ENCODE results near the gene TRAF1. TPM values are rescaled to one million over a fixed set of nuclear protein-coding genes. Genes with fewer than 3 reads are reported as not detected.

The TRAF1 gene
- total RNA-seq, 2 donors from 2014 or later: 10.2 to 14.6 TPM

DNA sequence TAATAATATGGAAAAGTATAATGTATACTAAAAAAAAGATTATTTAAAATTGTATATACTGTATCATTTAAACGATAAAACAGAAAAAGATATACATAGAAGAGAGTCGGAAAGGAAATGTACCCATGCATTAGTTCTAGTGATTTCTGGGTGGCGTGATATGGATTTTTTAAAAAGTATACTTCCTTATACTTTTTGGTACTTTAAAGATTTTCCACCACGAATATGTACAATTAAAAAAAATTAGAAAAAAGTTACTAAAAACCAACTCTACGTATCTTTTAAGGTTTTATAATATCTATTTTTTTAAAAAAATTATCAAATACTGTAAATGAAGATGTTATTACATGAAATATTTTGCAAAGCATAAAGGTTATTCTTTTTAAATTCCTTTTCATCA is 61.9 kb downstream of the TRAF1 start:
- no peak for DNase-seq (ENCODE audit: low spot score)
- intact Hi-C loops (cut with DNase I): no loop called here

DNA sequence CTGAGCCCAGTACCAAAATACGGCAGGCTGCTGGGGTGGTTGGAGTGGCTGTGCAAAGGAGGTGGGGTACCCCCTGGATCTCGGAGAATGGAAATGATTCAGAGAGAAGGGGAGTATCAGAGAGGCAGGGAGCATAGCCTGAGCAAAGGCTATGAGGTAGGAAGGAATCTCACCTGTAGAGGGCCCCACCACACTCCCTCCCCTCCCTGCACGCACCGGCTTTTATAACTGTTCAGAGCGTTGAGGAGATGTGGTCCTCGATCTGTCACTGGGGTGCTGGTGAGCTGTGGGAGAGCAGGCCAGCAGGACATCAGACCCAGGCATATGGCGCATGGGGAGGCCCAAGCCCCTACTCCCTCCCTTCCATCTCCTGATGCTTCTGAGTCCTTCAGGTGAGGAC is 62.8 kb downstream of the TRAF1 start:
- no peak for DNase-seq (ENCODE audit: low spot score)
- intact Hi-C loops (cut with DNase I): no loop called here

DNA sequence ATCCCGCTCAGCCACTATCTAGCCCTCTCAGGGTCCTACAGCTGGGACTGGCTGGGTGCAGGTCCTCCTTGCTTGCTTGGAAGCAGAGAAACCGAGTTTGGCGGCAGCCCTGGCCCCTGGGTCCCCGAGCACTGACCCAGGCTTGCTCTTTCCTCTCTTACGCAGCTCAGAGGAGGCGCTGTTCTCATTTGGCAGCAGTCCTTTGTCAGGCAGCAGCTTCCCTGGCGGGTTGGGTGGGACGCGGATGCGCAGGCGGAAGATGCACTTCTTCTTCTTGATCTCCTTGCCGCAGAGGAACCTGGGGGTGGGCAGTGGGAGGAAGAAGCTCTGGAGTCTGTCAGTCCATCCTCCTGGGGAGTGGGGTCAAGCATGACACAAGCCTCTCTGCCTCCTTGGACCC is 64.1 kb downstream of the TRAF1 start:
- DNase-seq (ENCODE audit: low spot score): no peak
- intact Hi-C loops (cut with DNase I): no loop called here

DNA sequence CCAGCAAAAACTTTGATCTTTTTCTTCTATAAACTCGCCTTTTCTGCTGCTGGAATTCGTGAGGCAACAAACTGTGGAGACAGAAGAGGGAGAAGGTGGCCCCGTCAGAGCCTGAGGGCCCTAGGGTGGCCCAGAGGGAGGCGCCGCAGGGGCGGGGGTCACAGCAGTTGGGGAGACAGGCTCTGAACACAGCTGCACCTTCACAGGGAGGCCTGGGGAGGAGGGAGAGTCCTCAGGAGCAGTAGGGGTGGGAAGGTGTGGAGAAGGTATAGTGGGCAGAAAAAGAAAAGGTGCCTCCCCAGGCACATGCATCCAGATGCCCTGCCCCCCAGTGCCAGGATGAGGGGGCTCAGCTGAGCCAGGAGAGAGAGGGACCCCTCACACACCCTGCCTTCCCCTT is 64.7 kb downstream of the TRAF1 start:
- no peak for DNase-seq (ENCODE audit: low spot score)
- intact Hi-C loops (cut with DNase I): no loop called here

- no peak for DNase-seq (ENCODE audit: low spot score)
- intact Hi-C loops (cut with DNase I): no loop called here
Observed at GRCh38 chr9:120860083-120860482, 66.5 kb downstream of the TRAF1 start.

GRCh38 chr9:120859361-120859760 is 67.2 kb downstream of the TRAF1 start:
- intact Hi-C loops (cut with DNase I): loop anchor here in 1 of 2 donors (10.0 kb wide), 1 partner anchor 205 kb away; no protein-coding TSS in a partner anchor
- DNase-seq (ENCODE audit: low spot score): no peak

DNA sequence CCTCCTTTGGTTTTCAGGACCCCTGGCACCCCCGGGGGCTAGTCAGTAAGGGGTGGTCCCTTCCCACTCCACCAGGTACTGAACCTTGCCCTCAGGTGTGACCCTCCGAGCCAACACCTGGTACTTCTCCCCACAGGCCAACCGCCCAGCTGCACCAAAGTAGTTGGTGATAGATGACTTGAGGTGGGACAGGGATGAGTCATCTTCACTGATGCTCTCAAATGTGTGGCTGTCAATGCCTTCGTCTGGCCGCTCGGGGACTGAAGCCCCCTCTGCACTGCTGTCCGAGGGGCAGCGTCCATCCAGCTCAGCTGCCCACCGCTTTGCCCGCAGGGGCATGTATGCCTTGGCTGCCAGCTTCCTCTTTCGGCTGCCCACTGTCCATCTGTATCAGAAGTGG is 68.7 kb downstream of the TRAF1 start:
- no peak for DNase-seq (ENCODE audit: low spot score)
- intact Hi-C loops (cut with DNase I): loop anchor here in 1 of 2 donors (10.0 kb wide), 1 partner anchor 207 kb away; no protein-coding TSS in a partner anchor

GRCh38 chr9:120857481-120857880 is 69.1 kb downstream of the TRAF1 start:
- no peak for DNase-seq (ENCODE audit: low spot score)
- intact Hi-C loops (cut with DNase I): loop anchor here in 1 of 2 donors (10.0 kb wide), 1 partner anchor 207 kb away; no protein-coding TSS in a partner anchor

DNA sequence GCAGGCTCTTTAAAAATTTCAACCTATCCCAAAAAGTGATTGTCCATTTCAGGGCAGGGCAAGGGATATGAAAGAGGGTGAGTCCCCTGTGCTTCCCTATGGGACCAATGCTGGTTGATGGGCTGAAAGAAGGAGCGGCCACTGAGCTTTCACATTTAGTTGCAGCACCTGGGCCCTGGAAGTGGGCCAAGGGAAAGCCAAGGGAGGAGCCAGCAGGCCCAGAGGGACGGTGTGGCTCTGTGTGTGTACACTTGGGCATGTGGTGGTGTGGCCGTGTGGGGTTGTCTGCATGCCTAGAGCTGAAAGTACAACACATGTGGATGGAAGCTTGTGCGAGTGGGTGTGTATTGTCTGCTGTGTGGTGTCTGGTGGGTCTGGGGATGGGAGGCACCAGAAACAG is 69.9 kb downstream of the TRAF1 start:
- intact Hi-C loops (cut with DNase I): loop anchor here in 1 of 2 donors (10.0 kb wide), 1 partner anchor 208 kb away; no protein-coding TSS in a partner anchor

DNA sequence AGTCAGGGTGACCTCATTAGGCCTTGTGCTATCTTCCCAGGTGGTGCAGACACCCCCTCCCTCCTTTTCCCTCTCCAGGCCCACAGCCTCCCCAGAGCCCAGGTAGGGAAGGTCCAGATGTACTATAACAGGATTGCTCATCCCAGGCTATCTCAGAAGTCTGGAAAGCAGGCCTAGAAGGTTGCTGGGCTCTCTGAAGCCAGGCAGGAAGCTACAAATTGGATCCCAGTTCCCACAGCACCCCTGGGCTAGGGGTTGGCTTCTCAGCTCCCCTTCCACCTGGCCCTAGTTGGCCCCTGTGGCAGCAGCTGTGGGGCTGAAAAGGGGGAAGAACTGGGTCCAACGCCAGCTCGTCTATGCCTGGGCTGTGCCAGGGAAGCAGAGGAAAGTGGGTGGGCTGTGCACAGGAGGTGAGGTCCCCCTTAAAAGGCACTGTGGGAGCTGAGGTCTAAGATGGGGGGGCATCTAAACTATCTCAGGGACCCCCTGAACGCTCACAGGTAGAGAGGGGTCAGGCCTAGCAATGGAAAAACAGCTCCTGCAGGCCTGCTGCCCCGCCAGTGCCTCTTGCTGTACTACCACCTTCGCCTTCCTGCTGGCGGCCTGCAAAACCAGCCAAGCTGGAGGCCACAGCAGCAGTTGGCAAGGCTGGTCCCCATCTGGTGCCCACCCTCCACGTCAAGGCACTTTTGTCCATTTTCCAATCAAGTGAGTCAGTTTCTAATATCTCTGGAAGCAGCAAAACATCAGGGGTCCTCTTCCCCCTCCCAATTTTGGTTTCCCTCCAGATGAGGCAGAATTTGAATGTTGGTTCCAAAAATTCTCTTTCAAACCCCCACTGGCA is 70.5 kb downstream of the TRAF1 start:
- intact Hi-C loops (cut with DNase I): loop anchor here in 1 of 2 donors (10.0 kb wide), 1 partner anchor 209 kb away; no protein-coding TSS in a partner anchor

More for the DNA sequence above, 69.9 kb downstream of the TRAF1 start:
- DNase-seq (ENCODE audit: low spot score): no peak

GRCh38 chr9:120854596-120855327 is 71.8 kb downstream of the TRAF1 start:
- no peak for DNase-seq (ENCODE audit: low spot score)
- intact Hi-C loops (cut with DNase I): loop anchor here in 1 of 2 donors (10.0 kb wide), 1 partner anchor 210 kb away; no protein-coding TSS in a partner anchor

More for the DNA sequence above, 70.5 kb downstream of the TRAF1 start:
- no peak for DNase-seq (ENCODE audit: low spot score)

- no peak for DNase-seq (ENCODE audit: low spot score)
- intact Hi-C loops (cut with DNase I): loop anchor here in 1 of 2 donors (10.0 kb wide), 1 partner anchor 212 kb away; no protein-coding TSS in a partner anchor
Observed at GRCh38 chr9:120853198-120853597, 73.4 kb downstream of the TRAF1 start.

Other genes with a start within 250 kb of the TRAF1 start
- 10 to 100 TPM; 18.4 to 19.9 TPM for gene MEGF9, start 212.3 kb downstream of the TRAF1 start, total RNA-seq
- gene FBXW2, start 133.4 kb downstream of the TRAF1 start, total RNA-seq: 10 to 100 TPM; 59.2 to 61.5 TPM
- 10 to 100 TPM; 31.3 to 37.5 TPM for gene PSMD5, start 83.9 kb downstream of the TRAF1 start, total RNA-seq
- gene PHF19, start 49.6 kb downstream of the TRAF1 start, total RNA-seq: 10 to 100 TPM; 30.8 to 40.2 TPM
- gene C5, start 123.5 kb upstream of the TRAF1 start, total RNA-seq: 1 to 10 TPM; 3.7 to 5.9 TPM
- 10 to 100 TPM; 13.6 to 15.2 TPM for gene CNTRL, start 148.2 kb upstream of the TRAF1 start, total RNA-seq

Measured in posterior vena cava (tissue), 2 donors.